ENCODE results near the gene RERE. TPM values are rescaled to one million over a fixed set of nuclear protein-coding genes. Genes with fewer than 3 reads are reported as not detected.

RERE gene
- total RNA-seq, 4 donors from 2014 or later = 86.4 to 111 (median 103) TPM

DNA sequence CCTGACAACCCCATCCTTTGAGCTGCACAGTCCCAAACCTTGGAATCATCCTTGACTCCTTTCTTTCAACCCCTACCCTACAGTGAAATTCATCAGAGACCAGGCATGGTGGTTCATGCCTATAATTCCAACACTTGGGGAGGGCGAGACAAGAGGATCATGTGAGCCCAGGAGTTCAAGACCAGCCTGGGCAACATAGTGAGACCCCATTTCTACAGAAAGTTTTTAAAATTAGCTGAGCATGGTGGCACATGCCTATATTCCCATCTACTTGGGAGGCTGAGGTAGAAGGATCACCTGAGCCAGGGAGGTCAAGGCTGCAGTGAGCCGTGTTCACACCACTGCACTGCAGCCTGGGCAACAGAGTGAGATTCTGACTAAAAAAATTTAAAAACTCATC, 34.5 kb downstream of the RERE start:
- WGBS, 2 donors = 100% methylated on average over 2 of the region's 2 CpGs
- no peaks in the 10 kb centered on the region for H3K9me3 ChIP-seq
- no peaks in the 10 kb centered on the region for H3K4me1 ChIP-seq
- H3K4me3 ChIP-seq = no peak overlapping the region
- no peaks in the 10 kb centered on the region for H3K36me3 ChIP-seq
- no peaks in the 10 kb centered on the region for H3K27me3 ChIP-seq
- H3K27ac ChIP-seq = no peak overlapping the region
- no peak for DNase-seq (ENCODE audit: low spot score in 2 of 2)
- TF ChIP-seq, protein P1, sequence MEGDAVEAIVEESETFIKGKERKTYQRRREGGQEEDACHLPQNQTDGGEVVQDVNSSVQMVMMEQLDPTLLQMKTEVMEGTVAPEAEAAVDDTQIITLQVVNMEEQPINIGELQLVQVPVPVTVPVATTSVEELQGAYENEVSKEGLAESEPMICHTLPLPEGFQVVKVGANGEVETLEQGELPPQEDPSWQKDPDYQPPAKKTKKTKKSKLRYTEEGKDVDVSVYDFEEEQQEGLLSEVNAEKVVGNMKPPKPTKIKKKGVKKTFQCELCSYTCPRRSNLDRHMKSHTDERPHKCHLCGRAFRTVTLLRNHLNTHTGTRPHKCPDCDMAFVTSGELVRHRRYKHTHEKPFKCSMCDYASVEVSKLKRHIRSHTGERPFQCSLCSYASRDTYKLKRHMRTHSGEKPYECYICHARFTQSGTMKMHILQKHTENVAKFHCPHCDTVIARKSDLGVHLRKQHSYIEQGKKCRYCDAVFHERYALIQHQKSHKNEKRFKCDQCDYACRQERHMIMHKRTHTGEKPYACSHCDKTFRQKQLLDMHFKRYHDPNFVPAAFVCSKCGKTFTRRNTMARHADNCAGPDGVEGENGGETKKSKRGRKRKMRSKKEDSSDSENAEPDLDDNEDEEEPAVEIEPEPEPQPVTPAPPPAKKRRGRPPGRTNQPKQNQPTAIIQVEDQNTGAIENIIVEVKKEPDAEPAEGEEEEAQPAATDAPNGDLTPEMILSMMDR (IDR thresholded peaks at IDR 0.05) = no peak
- TF ChIP-seq POLR2A (IDR thresholded peaks at IDR 0.05) (no peak), EP300 (IDR thresholded peaks at IDR 0.05) (no peak)

DNA sequence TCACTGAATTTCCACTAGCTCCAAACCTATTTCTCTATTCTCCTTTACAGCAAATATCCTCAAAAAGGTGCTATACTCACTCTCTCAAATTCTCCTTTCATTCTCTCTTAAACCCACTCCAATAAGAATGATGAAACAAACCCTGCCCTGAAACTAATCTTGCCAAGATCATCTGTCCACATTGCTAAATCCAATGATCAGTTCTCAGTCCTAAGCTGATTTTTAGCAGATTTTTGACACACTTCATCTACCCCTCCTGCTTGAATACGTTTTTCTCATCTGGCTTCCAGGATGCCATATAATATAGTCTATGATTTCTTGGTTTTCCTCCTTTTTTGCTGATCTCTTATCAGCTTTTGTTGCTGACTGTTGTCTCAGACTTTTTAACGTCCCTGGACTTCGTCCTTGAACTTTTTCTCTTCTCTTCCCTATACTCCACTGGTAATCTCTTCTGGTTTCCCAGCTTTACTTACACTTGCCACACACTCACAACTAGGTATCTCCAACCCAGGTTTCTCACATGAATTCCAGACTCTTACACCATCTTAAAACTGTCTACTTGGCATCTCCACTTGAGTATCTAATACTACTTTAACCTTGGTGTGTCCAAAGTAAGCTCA, 35.3 kb downstream of the RERE start:
- H3K36me3 ChIP-seq = no peaks in the 10 kb centered on the region
- 67 to 72% methylated on average over 3 of the region's 3 CpGs for WGBS, 2 donors
- no peak for TF ChIP-seq POLR2A (IDR thresholded peaks at IDR 0.05)
- TF ChIP-seq EP300 (IDR thresholded peaks at IDR 0.05) = no peak
- TF ChIP-seq, protein P1 (IDR thresholded peaks at IDR 0.05) = no peak

DNA sequence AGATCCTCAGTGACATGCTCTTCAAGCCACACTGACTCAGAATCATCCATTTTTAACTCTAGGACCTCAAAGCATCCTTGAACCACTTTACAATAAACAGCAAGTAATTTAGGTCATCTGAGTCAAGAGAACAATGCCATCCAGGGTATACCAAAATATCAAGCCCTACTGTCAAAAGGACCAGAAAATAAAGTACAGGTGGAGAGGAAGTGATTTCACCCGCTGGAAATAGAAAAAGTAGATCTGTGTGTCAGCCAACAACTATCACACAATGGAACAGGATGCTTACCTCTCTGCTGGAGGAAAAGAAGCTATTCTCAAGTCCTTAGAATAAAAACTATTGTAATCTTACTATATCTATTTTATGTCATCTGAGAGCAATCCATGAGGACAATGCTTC, 37.0 kb downstream of the RERE start:
- 80 to 90% methylated on average over 1 of the region's 1 CpG for WGBS, 2 donors
- Histone ChIP-seq H3K4me1 (no peaks in the 10 kb centered on the region), H3K27ac (no peak overlapping the region), H3K9me3 (no peaks in the 10 kb centered on the region), H3K4me3 (no peak overlapping the region), H3K27me3 (no peaks in the 10 kb centered on the region), H3K36me3 (no peaks in the 10 kb centered on the region)
- TF ChIP-seq, protein P1 (IDR thresholded peaks at IDR 0.05) = no peak
- TF ChIP-seq POLR2A (IDR thresholded peaks at IDR 0.05) = no peak
- no peak for TF ChIP-seq EP300 (IDR thresholded peaks at IDR 0.05)
- no peak for DNase-seq (ENCODE audit: low spot score in 2 of 2)

More for the DNA sequence above, 35.3 kb downstream of the RERE start:
- H3K27ac ChIP-seq = no peak overlapping the region
- H3K4me3 ChIP-seq = no peak overlapping the region
- H3K4me1 ChIP-seq = no peaks in the 10 kb centered on the region
- DNase-seq (ENCODE audit: low spot score in 2 of 2) = no peak
- no peaks in the 10 kb centered on the region for H3K27me3 ChIP-seq
- no peaks in the 10 kb centered on the region for H3K9me3 ChIP-seq

DNA sequence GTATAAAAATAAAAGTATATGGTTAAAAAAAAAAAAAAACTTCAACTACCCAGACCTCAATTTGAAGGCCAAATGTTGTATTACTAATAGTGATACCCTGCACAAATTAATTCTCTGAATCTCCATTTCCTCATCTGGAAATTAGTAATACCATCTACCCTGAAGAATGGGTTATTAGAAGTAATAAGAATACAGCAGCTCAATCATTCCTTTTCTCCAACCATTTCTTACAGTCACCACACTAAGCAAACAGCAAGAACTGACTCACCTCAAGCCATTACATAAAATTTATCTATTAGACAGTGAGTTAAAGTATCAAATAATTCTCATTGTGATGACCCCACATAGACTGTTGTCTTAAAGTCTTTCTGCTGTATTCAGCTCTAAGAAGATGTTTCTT, 39.6 kb downstream of the RERE start:
- Histone ChIP-seq H3K4me3 (no peak overlapping the region), H3K27me3 (no peaks in the 10 kb centered on the region), H3K27ac (no peak overlapping the region), H3K36me3 (no peaks in the 10 kb centered on the region), H3K4me1 (no peaks in the 10 kb centered on the region), H3K9me3 (no peaks in the 10 kb centered on the region)
- TF ChIP-seq POLR2A (IDR thresholded peaks at IDR 0.05) (no peak), EP300 (IDR thresholded peaks at IDR 0.05) (no peak)
- TF ChIP-seq, protein P1 (IDR thresholded peaks at IDR 0.05) = no peak
- DNase-seq (ENCODE audit: low spot score in 2 of 2) = no peak

DNA sequence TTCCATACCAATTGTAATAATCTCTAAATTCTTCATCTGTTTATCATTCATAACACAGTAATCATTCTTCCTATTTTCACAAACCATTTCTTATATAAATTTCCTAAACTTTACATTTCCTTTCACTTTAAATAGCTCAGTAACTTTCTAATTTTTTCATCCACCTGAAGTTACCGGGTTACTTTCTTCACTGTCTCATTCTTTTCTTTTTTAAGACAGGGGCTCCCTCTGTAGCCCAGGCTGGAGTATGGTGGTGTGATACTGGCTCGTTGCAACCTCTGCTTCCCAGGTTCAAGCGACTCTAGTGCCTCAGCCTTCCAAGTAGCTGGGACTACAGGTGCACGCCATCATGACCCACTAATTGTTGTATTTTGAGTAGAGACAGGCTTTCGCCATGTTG, 41.3 kb downstream of the RERE start:
- Histone ChIP-seq H3K27ac (no peak overlapping the region), H3K4me1 (no peaks in the 10 kb centered on the region), H3K36me3 (no peaks in the 10 kb centered on the region), H3K9me3 (no peaks in the 10 kb centered on the region), H3K27me3 (no peaks in the 10 kb centered on the region), H3K4me3 (no peak overlapping the region)
- no peak for TF ChIP-seq POLR2A (IDR thresholded peaks at IDR 0.05)
- TF ChIP-seq, protein P1 (IDR thresholded peaks at IDR 0.05) = no peak
- TF ChIP-seq EP300 (IDR thresholded peaks at IDR 0.05) = no peak
- DNase-seq (ENCODE audit: low spot score in 2 of 2) = no peak
- WGBS, 2 donors = 77 to 88% methylated on average over 5 of the region's 5 CpGs
